NCI-H2227 treated with DMSO at 0.1 percent for 48 hours (cell line): ENCODE measurements around the gene EIF2B5.
A peak's percentile ranks its signal among the peaks of the same experiment; 100 is the strongest.
"Not testable (repeated sequence)": the region's sequence is repeated elsewhere in the genome, so short reads cannot be mapped to it uniquely, and the experiment has no call there.

Experiments
- DNase-seq: peaks from one replicate; lab custom pipeline; 2025; lab: John Stamatoyannopoulos, UW

The EIF2B5 gene

GRCh38 chr3:184145751-184146270 lies 10.7 kb downstream of the EIF2B5 start:
- no peak for DNase-seq

GRCh38 chr3:184148076-184148475 lies 12.9 kb downstream of the EIF2B5 start:
- no peak for DNase-seq

GRCh38 chr3:184149123-184149522 lies 14.0 kb downstream of the EIF2B5 start:
- DNase-seq, result no peak

GRCh38 chr3:184149770-184150169 lies 14.6 kb downstream of the EIF2B5 start:
- not testable (repeated sequence) for DNase-seq

- peak; percentile 56 for DNase-seq
Observed at GRCh38 chr3:184154885-184155643, 19.9 kb downstream of the EIF2B5 start, which contains the start of gene DVL3. TSS of gene DVL3 (plus strand) at chr3:184155377. CDS start at chr3:184155636, 259 bp downstream.

- DNase-seq, result no peak
Observed at GRCh38 chr3:184155644-184156521, 20.7 kb downstream of the EIF2B5 start.

GRCh38 chr3:184156522-184156955 lies 21.4 kb downstream of the EIF2B5 start:
- DNase-seq, result no peak

GRCh38 chr3:184157206-184157605 lies 22.0 kb downstream of the EIF2B5 start:
- no peak for DNase-seq

GRCh38 chr3:184158404-184158803 lies 23.2 kb downstream of the EIF2B5 start:
- no peak for DNase-seq

GRCh38 chr3:184160456-184160855 lies 25.3 kb downstream of the EIF2B5 start:
- no peak for DNase-seq

- not testable (repeated sequence) for DNase-seq
Observed at GRCh38 chr3:184162571-184163070, 27.5 kb downstream of the EIF2B5 start.

GRCh38 chr3:184164648-184165330 lies 29.6 kb downstream of the EIF2B5 start:
- no peak for DNase-seq

GRCh38 chr3:184165543-184165942 lies 30.4 kb downstream of the EIF2B5 start:
- DNase-seq, result no peak

- no peak for DNase-seq
Observed at GRCh38 chr3:184166671-184167070, 31.5 kb downstream of the EIF2B5 start.

- DNase-seq, result no peak
Observed at GRCh38 chr3:184167786-184168185, 32.6 kb downstream of the EIF2B5 start.

GRCh38 chr3:184168363-184169120 lies 33.4 kb downstream of the EIF2B5 start:
- no peak for DNase-seq

- DNase-seq, result no peak
Observed at GRCh38 chr3:184169896-184170875, 35.0 kb downstream of the EIF2B5 start.

- DNase-seq, result no peak
Observed at GRCh38 chr3:184171562-184171961, 36.4 kb downstream of the EIF2B5 start.

- DNase-seq, result no peak
Observed at GRCh38 chr3:184172681-184173373, 37.7 kb downstream of the EIF2B5 start.
